K562 (cell line): Measurements from ENCODE around the gene NRM. TPM values are rescaled to one million over a fixed set of nuclear protein-coding genes. Genes with fewer than 3 reads are reported as not detected.

Experiments used
- COPS2 ChIP-seq: fragments of 450-650 bp; conservative IDR thresholded peaks from 2 replicates; pipeline ENCODE4 v1.6.1; 2016; ENCODE audit warnings: mild to moderate bottlenecking, moderate library complexity
- KLF13 ChIP-seq: fragments of 450-650 bp; IDR thresholded peaks from 2 replicates; pipeline ENCODE4 v1.6.1; 2016; ENCODE audit warnings: missing genetic modification characterization, low read depth, mild to moderate bottlenecking, missing compliant biosample characterization, moderate library complexity, borderline replicate concordance
- RBM25 ChIP-seq: fragments of 200-400 bp; formaldehyde crosslinking; IDR thresholded peaks from 2 replicates; pipeline ENCODE4 v1.6.1; 2018; ENCODE audit warnings: low read length, low read depth, moderate library complexity; ENCODE audit not compliant: severe bottlenecking
- polyA plus RNA-seq, 8 experiments: library from polyadenylated mRNA; depleted of rRNA in 4 of 8; stranded (reverse) in 5 of 8; unstranded in 3 of 8; fragments of >200 nt; fragmentation: Nextera tagmentation in 2 of 8; fragmentation: Illumina TruSeq in 1 of 8; extraction: Ambion mirVana in 2 of 8; extraction: Trizol in 1 of 8; gene quantifications; 2 replicates each; pipeline versions ENCODE4 v1.2.1 to v1.2.3, GENCODE V29; 2011 to 2014; ENCODE audit warnings: inconsistent platforms in 1 of 8, missing spikeins in 1 of 8
- total RNA-seq, 7 experiments: library from RNA; depleted of rRNA in 6 of 7; stranded (reverse); fragments of >200 nt in 6 of 7; fragmentation: Illumina TruSeq in 2 of 7; extraction: Trizol in 2 of 7; gene quantifications; 2 replicates each; pipeline versions ENCODE4 v1.2.1 to v1.2.3, GENCODE V29; 2011 to 2021; ENCODE audit warnings: low replicate concordance in 1 of 7
- TF ChIP-seq, protein P1 (sequence below): fragments of 250-450 bp; sonication (Bioruptor Pico); IDR thresholded peaks from 2 replicates; pipeline ENCODE4 v1.9.0; 2021; ENCODE audit warnings: mild to moderate bottlenecking
- TF ChIP-seq, protein P2 (sequence below): IDR thresholded peaks from 2 replicates; pipeline ENCODE4 v1.6.1; 2016; ENCODE audit warnings: missing genetic modification characterization, missing compliant biosample characterization
- TF ChIP-seq, protein P3 (sequence below), 2 experiments: fragments of 150-350 bp in 1 of 2; IDR thresholded peaks; 2 replicates each; pipeline ENCODE4 v1.6.1; 2012 to 2016; ENCODE audit warnings: low read depth in 2 of 2, low read length in 2 of 2, mild to moderate bottlenecking in 1 of 2, moderate library complexity in 1 of 2
- TF ChIP-seq, protein P4 (sequence below): fragments of 450-650 bp; IDR thresholded peaks from 2 replicates; pipeline ENCODE4 v1.6.1; 2016; ENCODE audit warnings: mild to moderate bottlenecking, moderate library complexity

The NRM gene
- total and polyA plus RNA-seq, 9 of the 15 experiments (the other 6 are each of a cell fraction or from before 2014, with no cell fraction given) = 9.7 to 58.2 (median 18.1) TPM

DNA sequence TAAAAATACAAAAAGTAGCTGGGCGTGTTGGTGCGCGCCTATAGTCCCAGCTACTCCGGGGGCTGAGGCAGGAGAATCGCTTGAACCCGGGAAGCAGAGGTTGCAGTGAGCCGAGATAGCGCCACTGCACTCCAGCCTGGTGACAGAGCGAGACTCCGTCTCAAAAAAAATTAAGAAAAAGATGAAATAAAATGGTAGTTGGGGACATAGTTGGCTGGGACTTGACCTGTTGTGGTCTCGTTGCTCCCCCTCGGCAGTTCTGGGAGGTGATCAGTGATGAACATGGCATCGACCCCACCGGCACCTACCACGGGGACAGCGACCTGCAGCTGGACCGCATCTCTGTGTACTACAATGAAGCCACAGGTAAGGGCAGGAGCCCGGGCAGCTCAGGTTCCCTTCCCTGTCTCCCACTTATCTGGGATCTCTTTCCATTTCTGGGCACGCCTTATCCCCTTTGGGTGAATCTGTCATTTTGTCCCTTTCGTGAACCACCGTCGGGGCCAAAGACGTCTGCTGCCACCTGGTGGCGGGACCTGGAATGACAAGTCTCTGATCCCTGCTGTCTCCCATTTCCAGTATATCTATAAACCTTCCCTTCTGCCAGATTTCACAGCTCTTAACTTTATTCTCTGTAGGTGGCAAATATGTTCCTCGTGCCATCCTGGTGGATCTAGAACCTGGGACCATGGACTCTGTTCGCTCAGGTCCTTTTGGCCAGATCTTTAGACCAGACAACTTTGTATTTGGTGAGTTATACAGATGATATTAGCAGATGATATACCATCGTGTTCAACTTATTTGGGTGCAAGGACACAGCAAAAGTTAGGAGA, 31.7 kb upstream of the NRM start (continued):
- TF ChIP-seq, protein P1, sequence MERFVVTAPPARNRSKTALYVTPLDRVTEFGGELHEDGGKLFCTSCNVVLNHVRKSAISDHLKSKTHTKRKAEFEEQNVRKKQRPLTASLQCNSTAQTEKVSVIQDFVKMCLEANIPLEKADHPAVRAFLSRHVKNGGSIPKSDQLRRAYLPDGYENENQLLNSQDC (CRISPR knock-in tag) = no peak
- TF ChIP-seq COPS2 (no peak), RBM25 (no peak), KLF13 (tag) (peak; percentile 42; the same call in 1 of the 2 replicates)
- TF ChIP-seq, protein P2, sequence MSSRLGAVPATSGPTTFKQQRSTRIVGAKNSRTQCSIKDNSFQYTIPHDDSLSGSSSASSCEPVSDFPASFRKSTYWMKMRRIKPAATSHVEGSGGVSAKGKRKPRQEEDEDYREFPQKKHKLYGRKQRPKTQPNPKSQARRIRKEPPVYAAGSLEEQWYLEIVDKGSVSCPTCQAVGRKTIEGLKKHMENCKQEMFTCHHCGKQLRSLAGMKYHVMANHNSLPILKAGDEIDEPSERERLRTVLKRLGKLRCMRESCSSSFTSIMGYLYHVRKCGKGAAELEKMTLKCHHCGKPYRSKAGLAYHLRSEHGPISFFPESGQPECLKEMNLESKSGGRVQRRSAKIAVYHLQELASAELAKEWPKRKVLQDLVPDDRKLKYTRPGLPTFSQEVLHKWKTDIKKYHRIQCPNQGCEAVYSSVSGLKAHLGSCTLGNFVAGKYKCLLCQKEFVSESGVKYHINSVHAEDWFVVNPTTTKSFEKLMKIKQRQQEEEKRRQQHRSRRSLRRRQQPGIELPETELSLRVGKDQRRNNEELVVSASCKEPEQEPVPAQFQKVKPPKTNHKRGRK (tag) = no peak
- TF ChIP-seq, protein P3, sequence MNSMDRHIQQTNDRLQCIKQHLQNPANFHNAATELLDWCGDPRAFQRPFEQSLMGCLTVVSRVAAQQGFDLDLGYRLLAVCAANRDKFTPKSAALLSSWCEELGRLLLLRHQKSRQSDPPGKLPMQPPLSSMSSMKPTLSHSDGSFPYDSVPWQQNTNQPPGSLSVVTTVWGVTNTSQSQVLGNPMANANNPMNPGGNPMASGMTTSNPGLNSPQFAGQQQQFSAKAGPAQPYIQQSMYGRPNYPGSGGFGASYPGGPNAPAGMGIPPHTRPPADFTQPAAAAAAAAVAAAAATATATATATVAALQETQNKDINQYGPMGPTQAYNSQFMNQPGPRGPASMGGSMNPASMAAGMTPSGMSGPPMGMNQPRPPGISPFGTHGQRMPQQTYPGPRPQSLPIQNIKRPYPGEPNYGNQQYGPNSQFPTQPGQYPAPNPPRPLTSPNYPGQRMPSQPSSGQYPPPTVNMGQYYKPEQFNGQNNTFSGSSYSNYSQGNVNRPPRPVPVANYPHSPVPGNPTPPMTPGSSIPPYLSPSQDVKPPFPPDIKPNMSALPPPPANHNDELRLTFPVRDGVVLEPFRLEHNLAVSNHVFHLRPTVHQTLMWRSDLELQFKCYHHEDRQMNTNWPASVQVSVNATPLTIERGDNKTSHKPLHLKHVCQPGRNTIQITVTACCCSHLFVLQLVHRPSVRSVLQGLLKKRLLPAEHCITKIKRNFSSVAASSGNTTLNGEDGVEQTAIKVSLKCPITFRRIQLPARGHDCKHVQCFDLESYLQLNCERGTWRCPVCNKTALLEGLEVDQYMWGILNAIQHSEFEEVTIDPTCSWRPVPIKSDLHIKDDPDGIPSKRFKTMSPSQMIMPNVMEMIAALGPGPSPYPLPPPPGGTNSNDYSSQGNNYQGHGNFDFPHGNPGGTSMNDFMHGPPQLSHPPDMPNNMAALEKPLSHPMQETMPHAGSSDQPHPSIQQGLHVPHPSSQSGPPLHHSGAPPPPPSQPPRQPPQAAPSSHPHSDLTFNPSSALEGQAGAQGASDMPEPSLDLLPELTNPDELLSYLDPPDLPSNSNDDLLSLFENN (IDR thresholded peaks at IDR 0.05; ENCODE audit: low read depth in 2 of 2, low read length in 2 of 2) = no peak
- TF ChIP-seq, protein P4, sequence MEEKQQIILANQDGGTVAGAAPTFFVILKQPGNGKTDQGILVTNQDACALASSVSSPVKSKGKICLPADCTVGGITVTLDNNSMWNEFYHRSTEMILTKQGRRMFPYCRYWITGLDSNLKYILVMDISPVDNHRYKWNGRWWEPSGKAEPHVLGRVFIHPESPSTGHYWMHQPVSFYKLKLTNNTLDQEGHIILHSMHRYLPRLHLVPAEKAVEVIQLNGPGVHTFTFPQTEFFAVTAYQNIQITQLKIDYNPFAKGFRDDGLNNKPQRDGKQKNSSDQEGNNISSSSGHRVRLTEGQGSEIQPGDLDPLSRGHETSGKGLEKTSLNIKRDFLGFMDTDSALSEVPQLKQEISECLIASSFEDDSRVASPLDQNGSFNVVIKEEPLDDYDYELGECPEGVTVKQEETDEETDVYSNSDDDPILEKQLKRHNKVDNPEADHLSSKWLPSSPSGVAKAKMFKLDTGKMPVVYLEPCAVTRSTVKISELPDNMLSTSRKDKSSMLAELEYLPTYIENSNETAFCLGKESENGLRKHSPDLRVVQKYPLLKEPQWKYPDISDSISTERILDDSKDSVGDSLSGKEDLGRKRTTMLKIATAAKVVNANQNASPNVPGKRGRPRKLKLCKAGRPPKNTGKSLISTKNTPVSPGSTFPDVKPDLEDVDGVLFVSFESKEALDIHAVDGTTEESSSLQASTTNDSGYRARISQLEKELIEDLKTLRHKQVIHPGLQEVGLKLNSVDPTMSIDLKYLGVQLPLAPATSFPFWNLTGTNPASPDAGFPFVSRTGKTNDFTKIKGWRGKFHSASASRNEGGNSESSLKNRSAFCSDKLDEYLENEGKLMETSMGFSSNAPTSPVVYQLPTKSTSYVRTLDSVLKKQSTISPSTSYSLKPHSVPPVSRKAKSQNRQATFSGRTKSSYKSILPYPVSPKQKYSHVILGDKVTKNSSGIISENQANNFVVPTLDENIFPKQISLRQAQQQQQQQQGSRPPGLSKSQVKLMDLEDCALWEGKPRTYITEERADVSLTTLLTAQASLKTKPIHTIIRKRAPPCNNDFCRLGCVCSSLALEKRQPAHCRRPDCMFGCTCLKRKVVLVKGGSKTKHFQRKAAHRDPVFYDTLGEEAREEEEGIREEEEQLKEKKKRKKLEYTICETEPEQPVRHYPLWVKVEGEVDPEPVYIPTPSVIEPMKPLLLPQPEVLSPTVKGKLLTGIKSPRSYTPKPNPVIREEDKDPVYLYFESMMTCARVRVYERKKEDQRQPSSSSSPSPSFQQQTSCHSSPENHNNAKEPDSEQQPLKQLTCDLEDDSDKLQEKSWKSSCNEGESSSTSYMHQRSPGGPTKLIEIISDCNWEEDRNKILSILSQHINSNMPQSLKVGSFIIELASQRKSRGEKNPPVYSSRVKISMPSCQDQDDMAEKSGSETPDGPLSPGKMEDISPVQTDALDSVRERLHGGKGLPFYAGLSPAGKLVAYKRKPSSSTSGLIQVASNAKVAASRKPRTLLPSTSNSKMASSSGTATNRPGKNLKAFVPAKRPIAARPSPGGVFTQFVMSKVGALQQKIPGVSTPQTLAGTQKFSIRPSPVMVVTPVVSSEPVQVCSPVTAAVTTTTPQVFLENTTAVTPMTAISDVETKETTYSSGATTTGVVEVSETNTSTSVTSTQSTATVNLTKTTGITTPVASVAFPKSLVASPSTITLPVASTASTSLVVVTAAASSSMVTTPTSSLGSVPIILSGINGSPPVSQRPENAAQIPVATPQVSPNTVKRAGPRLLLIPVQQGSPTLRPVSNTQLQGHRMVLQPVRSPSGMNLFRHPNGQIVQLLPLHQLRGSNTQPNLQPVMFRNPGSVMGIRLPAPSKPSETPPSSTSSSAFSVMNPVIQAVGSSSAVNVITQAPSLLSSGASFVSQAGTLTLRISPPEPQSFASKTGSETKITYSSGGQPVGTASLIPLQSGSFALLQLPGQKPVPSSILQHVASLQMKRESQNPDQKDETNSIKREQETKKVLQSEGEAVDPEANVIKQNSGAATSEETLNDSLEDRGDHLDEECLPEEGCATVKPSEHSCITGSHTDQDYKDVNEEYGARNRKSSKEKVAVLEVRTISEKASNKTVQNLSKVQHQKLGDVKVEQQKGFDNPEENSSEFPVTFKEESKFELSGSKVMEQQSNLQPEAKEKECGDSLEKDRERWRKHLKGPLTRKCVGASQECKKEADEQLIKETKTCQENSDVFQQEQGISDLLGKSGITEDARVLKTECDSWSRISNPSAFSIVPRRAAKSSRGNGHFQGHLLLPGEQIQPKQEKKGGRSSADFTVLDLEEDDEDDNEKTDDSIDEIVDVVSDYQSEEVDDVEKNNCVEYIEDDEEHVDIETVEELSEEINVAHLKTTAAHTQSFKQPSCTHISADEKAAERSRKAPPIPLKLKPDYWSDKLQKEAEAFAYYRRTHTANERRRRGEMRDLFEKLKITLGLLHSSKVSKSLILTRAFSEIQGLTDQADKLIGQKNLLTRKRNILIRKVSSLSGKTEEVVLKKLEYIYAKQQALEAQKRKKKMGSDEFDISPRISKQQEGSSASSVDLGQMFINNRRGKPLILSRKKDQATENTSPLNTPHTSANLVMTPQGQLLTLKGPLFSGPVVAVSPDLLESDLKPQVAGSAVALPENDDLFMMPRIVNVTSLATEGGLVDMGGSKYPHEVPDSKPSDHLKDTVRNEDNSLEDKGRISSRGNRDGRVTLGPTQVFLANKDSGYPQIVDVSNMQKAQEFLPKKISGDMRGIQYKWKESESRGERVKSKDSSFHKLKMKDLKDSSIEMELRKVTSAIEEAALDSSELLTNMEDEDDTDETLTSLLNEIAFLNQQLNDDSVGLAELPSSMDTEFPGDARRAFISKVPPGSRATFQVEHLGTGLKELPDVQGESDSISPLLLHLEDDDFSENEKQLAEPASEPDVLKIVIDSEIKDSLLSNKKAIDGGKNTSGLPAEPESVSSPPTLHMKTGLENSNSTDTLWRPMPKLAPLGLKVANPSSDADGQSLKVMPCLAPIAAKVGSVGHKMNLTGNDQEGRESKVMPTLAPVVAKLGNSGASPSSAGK = no peak
